CD1c-positive myeloid dendritic cell (primary cell): Measurements from ENCODE around the gene MPP7.

Experiments
- DNase-seq: peaks from one replicate; pipeline ENCODE4 v3.0.0-alpha.2; 2016; ENCODE audit errors: extremely low spot score

The MPP7 gene

DNA sequence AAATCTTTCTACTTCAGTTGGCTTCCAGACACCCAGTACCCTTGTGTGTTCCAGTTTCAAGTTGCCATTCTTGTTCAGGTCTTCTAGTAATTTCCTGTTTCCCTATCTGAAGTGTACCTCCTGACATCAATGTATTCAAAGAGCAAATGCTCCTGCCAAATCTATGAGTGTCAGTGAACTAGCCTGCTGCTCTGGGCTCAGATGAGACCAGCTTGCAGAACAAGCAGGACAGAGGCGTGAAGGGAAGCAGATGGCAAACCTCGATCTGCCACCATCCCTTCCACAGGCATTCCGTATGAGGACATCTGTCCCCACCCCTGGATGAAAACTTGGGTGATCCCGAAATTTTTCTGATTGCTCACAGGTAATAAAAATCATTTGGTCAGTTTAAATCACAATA, 4.4 kb upstream of the MPP7 start:
- DNase-seq = no peak

DNA sequence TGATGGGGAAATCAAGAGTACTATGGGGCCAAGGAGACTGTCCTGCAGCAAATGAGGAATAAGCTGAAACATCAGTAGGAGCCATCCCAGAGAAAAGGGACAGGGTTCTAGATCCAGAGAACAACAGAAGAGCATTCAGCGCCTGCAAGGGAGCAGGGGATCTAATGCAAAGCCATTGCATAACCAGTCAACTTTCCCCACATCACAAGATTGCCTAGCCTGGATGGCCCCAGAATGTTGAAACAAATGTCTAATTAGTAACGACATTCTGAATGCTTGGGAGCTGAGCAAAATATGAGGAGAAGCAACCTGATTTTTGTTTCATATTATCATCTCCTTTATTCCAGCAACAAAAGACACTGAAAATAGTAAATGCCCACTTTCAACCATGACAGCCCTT, 2.7 kb upstream of the MPP7 start:
- no peak for DNase-seq

DNA sequence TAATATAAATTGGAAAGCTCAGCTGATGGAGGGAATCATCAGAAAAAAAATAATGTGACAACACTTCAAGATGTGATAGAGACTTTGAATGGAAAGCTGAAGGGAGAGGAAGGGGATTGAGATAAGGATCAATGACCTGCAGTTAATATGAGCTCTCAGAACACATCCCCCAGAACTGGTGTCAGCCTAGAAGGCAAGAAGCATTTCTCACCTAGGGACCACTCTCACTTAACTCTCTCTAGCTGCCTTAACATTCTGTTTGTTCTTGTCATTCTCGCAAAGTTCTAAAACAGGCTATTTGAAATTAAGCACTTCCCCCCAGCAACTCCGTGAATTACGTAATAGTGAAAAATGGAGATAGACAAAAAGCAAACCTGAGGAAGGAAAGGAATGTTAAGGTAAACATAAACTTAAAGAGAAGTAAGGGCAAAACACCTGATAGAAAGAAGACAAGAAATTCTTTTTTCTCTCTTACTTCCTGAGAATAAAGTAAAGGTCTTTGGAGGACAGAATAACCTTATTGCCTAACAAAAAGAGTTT, 1.2 kb upstream of the MPP7 start:
- DNase-seq = peak; percentile 11

DNA sequence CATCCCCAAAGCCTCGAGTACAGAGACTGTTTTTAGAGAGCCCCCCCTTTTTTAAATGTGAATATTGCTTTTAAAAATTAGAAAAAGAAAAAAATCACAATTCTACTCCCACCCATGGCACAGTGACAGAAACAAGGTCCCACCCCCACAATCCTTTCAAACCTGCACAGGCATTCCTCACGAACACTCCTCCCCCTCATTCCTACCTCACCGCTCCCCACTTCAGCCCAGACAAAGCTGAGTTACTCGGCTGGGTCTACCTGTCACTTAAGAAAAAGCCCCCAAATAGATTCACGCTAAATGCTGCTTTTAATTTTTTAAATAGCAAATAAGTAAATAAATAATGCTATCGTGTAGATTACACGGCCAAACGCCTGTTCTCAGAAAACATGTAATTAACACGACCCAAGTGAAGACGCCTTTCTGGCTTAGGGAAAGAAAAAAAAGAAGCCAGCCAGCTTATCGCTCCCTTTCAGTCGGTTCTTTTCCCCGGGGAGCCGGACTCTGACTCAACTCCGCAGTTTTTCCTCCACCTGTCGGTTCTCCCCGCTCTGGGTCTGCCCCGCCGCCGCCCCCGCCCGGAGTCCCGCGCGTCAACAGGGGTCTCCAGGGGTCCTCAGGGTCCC, 739 bp downstream of the MPP7 start:
- DNase-seq = no peak

DNA sequence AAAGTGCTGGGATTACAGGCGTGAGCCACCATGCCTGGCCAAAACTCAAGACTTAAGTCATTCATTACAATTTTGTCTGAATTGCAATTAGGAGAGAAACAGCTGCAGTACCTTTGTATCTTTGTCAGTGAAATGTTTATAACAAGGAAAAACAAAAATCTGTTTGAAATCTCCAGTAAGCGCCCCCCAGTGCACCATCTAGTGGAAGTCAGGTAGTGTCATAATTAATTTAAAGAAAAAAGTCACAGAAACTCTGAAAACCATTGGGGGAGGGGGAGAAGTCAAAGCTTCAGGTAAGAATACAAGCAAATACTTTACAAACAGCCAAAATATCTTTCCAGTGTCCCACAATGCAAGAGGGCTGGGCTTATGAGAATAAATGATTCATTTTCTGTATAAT, 2.8 kb downstream of the MPP7 start:
- DNase-seq = no peak

DNA sequence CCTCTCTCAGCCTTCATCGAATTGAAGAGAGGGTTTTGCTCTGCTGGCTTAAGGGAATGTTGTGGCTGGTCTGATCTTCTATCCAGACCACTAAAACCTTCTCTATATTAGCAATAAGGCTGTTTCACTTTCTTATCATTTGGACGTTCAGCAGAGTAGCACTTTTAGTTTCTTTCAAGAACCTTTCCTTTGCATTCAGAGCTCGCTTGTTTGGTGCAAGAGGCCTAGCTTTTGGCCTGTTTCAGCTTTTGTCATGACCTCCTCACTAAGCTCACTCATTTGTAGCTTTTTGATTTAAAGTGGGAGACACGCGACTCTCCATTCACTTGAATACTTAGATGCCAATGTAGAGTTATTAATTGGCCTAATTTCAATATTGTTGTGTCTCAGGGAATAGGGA, 3.9 kb downstream of the MPP7 start:
- DNase-seq = no peak

GRCh38 chr10:28296023-28296422, 6.8 kb downstream of the MPP7 start:
- DNase-seq = no peak

- no peak for DNase-seq
Observed at GRCh38 chr10:28295336-28295735, 7.5 kb downstream of the MPP7 start.

- no peak for DNase-seq
Observed at GRCh38 chr10:28294809-28295208, 8.1 kb downstream of the MPP7 start.

- no peak for DNase-seq
Observed at GRCh38 chr10:28294169-28294532, 8.7 kb downstream of the MPP7 start.

- DNase-seq = no peak
Observed at GRCh38 chr10:28293236-28294168, 9.4 kb downstream of the MPP7 start.

- peak; percentile 54 for DNase-seq
Observed at GRCh38 chr10:28291881-28292297, 11.0 kb downstream of the MPP7 start.

GRCh38 chr10:28285816-28286215, 17.0 kb downstream of the MPP7 start:
- DNase-seq = no peak

GRCh38 chr10:28284126-28284525, 18.7 kb downstream of the MPP7 start:
- DNase-seq = no peak

- DNase-seq = no peak
Observed at GRCh38 chr10:28283251-28283650, 19.6 kb downstream of the MPP7 start.

DNA sequence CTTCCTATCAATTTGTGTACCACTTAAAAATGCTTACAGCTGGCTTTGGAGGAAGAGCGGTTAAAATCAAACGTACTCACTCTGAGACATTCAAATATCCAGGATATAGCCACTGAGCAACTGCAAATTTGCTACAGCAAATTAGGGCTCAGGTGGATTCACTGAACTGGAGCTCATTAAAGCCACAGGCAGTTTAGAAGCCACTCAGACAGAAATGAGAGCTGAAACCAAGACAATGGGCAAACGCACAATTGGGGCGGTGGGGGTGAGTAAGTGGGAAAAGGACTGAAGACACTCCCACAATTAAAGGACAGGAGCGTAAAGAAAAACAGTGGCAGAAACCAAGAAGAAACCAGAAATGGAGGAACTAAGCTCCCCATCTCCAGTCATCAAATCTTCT, 20.5 kb downstream of the MPP7 start:
- no peak for DNase-seq

GRCh38 chr10:28281726-28282315, 21.0 kb downstream of the MPP7 start:
- no peak for DNase-seq

GRCh38 chr10:28280652-28281051, 22.2 kb downstream of the MPP7 start:
- no peak for DNase-seq

- no peak for DNase-seq
Observed at GRCh38 chr10:28279878-28280277, 23.0 kb downstream of the MPP7 start.

GRCh38 chr10:28278842-28279241, 24.0 kb downstream of the MPP7 start:
- no peak for DNase-seq

DNA sequence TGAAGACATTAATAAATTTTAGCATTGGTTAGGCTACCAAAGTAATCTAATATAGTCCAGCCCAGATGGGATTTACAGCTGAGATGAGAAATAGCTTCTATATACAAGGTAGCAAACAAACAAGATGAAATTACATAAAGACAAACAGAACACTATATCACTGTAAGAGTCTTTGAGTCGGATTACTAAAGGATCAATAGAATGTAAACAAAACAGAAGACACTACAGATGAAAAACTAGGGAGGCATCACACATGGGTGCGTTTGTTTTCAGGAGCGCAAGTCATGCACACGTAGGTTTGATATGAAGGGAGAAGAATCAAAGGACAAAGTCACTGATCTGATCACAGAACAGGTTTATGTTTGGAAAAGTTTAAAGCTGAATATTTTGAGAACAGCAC, 26.5 kb downstream of the MPP7 start:
- no peak for DNase-seq

DNA sequence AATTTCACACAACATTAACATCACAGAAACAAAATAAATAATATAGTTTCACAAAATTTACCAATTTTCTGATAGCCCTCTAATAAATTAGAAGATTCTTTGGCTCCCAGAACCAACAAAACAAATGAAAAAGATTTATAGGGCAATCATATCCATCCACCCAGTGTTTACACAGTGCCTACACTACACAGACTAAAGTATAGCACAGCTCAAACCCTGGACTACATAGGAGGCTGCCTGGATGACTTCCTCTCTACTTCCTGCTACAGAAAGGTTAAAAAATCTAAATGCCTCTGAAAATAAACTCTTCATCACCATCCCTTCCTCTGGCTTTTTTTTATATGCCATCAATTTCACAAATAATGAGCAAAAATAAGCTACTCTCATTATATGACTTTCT, 28.4 kb downstream of the MPP7 start:
- DNase-seq = no peak

DNA sequence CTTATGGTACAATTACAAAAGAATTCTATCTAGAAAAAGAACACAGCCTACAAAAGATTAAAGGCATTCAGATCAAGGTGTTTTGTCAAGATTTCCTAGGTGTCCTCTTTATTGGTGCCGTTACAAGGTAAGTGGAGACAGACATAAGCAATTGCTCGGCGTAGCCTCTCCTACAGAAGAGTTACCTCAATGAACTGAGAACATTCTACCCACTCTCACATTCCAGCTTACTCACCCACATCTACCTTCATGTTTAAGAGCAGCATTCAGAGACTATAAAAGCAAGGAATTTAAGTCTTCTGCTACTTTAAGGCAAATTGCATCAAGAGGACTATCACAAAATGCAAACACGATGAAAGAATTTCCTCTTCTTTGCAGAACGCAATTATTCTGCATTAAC, 29.5 kb downstream of the MPP7 start:
- no peak for DNase-seq
